ENCODE measurements around the gene MYBPHL.

The MYBPHL gene

GRCh38 chr1:109281680-109282496 is 24.9 kb downstream of the MYBPHL start:
- no peak for DNase-seq (ENCODE audit: low read depth in 2 of 2)

DNA sequence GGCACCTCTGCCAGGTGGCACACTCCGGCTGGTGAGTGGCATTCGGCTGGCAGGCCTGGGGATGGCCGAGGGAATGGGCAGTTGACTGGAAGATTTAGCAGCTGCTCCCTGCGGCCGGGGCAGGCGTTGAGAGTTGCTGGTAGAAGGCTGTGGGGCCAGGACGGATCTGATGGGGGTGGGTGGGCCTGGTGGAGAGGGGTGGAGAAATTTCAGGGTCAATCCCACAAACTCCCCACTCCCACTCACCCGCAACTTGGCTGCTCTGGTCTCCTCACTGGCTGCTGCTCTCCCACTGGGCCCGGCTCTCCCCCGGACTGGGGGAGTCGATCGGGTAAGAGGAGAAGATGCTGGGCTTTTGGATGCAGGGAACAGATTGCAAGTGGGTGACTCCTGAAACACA is 25.9 kb downstream of the MYBPHL start:
- no peak for DNase-seq (ENCODE audit: low read depth in 2 of 2)

DNA sequence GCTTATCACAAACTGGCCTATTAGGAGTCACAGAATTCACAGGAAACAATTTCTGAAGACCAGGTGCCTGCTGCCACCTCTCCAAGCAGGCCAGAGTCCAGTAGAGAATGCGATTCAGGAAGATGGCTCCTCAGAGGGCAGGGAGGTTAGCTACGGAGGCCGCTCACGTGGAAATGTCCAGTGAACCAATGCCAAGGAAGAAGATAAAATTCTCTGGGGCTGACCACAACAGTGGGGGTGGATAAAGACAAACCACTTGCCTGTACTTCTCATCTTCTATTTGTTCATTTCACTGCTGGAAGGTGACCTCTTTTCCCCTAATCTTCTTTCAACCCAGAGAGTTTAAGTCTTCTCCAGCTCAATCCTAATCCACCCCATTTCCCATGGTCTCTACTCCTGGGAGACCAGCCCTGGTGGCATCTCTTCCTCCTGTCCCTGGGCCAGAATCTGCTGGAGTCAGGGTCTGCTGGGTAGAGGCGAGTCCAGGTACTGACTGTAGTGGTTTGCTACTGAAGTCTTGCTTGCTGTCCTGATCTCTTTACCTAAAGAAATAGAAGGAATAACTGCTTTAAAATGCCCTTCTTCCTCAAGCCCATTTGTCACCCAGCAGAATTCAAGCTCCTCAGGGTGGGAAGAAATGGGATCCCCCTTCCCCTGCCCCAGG is 27.1 kb downstream of the MYBPHL start:
- no peak for DNase-seq (ENCODE audit: low read depth in 2 of 2)

GRCh38 chr1:109277434-109278204 is 29.2 kb downstream of the MYBPHL start:
- DNase-seq (ENCODE audit: low read depth in 2 of 2): peak in 1 of 2 donors; percentile 45

DNA sequence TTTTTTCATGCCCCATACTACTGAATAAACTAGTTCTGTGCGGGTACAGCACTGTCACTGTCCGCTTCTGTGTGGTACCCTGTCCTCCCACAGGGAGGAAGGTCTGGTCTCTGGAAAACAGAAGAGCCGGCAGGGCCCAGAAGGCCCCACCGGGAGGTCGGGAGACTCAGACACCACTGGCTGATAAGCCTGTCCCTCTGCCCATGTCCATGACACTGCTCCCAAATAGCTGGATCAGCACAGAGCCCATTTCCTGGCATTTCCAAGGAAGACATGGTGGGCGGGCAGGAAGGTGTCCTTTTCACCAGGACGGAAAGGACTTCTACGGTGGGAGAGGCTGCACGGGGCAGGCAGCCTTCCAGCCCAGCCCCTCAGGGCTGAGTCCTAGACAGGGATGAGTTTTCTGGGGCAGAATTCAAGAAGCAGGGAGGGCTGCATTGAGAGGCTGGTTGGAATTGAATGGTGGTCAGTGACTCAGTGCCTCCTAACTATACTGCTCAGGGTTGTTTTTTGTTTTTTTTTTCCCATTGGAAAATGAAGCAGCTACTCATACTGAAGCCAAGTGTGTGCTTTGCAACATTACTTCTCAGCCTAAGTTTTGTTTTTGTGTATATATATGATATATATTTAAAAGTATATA is 31.0 kb downstream of the MYBPHL start:
- no peak for DNase-seq (ENCODE audit: low read depth in 2 of 2)

GRCh38 chr1:109274533-109275476 is 32.0 kb downstream of the MYBPHL start:
- no peak for DNase-seq (ENCODE audit: low read depth in 2 of 2)

GRCh38 chr1:109273570-109274288 is 33.1 kb downstream of the MYBPHL start:
- no peak for DNase-seq (ENCODE audit: low read depth in 2 of 2)

DNA sequence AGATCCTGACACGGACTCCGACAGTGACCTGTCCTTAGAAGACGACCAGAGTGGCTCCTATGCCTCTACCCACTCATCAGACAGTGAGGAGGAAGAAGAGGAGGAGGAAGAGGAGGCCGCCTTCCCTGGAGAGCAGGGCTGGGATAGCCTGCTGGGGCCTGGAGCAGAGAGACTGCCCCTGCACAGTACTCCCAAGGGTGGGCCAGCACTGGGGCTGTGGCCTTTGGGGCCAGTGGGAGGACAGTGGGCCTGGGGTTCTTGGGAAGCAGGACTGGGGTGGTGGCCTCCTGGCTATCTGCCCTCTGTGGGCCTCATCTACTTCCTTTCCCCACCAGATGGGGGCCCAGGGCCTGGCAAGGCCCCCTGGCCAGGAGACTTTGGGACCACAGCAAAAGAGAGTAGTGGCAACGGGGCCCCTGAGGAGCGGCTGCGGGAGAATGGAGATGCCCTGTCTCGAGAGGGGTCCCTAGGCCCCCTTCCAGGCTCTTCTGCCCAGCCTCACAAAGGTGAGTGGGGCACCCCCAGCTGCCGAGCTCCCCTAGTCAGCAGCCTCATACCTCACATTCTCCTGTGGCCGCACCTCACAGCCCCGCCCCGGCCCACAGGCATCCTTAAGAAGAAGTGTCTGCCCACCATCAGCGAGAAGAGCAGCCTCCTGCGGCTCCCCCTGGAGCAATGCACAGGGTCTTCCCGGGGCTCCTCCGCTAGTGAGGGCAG is 33.8 kb downstream of the MYBPHL start:
- no peak for DNase-seq (ENCODE audit: low read depth in 2 of 2)

DNA sequence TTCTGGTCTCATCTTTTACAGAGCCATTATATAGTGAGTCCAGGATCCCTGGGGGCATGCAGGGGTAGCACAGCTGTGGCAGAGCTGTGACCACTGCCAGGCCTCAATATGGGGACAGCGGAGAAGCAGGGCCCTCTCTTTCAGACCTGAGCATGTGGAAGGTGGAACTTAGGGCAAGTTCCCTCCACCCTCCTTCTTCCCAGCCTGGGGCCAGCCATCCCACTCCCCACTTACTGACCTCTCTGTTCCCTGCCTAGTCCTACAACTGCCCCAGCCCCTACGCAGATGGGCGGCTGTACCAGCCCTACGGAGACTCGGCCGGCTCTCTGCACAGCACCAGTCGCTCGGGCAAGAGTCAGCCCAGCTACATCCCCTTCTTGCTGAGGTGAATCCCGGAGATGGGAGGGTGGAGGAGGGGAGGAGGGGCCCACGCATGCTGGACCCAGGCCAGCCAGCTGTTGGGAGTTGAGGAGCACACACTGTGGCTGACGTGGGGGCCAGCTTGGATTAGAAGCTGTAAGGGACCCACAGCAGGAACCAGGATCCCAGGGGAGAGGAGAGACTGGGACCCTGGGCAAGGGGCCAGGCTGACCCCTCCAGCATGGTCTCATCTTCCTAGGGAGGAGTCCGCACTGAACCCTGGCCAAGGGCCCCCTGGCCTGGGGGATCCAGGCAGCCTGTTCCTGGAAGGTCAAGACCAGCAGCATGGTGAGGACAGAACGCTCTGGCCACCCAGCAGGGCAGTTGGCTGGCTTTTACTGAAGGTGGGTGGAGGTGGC is 34.6 kb downstream of the MYBPHL start:
- DNase-seq (ENCODE audit: low read depth in 2 of 2): no peak

GRCh38 chr1:109271458-109271857 is 35.4 kb downstream of the MYBPHL start:
- no peak for DNase-seq (ENCODE audit: low read depth in 2 of 2)

DNA sequence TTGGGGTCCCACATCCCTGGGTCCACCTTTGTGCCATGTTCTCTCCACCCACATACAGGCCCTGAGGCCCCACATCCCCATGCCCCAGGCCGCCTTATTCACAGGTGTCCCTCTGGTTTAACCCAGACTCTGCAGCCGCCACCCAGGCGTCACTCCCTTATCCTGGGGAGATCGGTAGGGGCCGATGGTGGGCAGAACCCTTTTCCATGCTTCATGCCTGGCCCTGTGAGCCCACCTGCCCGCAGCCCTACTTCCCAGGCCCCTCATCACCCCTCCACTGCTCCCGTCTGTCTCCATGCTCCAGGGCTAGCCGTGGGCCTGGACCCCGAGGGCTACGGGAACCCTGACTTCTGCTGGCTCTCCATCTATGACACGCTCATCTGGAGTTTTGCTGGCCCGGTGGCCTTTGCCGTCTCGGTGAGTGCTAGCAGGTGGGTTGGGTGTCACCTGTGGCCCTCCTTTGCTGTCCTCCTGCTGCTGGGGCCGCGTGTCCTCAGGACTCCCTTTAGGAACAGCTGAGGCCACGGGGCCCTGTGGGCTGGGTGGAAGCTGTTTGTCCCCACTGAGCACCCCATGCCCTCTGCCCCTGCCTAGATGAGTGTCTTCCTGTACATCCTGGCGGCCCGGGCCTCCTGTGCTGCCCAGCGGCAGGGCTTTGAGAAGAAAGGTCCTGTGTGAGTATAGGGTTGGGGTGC is 36.0 kb downstream of the MYBPHL start:
- DNase-seq (ENCODE audit: low read depth in 2 of 2): no peak

DNA sequence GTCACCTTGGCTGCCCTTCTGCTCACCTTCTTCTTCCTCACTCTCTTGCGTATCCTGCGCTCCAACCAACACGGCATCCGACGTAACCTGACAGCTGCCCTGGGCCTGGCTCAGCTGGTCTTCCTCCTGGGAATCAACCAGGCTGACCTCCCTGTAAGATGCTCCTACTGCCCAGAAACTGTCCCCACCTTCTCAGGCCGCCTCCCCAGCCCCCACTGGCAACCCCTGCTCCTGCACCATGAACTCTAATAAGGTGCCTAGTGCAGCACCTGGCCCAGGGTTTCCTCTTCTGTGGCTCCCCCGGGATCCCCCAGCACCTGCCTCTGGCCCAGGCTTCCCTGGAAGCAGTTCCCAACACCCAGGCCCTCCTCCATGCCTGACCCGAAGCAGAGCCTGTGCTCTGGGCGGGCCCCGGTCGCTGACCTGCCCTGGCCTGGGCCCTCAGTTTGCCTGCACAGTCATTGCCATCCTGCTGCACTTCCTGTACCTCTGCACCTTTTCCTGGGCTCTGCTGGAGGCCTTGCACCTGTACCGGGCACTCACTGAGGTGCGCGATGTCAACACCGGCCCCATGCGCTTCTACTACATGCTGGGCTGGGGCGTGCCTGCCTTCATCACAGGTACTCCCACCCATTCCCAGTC is 36.7 kb downstream of the MYBPHL start:
- DNase-seq (ENCODE audit: low read depth in 2 of 2): no peak

- no peak for DNase-seq (ENCODE audit: low read depth in 2 of 2)
These were observed 37.4 kb downstream of the MYBPHL start for GRCh38 chr1:109269212-109269980.

GRCh38 chr1:109268431-109269211 is 38.2 kb downstream of the MYBPHL start:
- DNase-seq (ENCODE audit: low read depth in 2 of 2): no peak

DNA sequence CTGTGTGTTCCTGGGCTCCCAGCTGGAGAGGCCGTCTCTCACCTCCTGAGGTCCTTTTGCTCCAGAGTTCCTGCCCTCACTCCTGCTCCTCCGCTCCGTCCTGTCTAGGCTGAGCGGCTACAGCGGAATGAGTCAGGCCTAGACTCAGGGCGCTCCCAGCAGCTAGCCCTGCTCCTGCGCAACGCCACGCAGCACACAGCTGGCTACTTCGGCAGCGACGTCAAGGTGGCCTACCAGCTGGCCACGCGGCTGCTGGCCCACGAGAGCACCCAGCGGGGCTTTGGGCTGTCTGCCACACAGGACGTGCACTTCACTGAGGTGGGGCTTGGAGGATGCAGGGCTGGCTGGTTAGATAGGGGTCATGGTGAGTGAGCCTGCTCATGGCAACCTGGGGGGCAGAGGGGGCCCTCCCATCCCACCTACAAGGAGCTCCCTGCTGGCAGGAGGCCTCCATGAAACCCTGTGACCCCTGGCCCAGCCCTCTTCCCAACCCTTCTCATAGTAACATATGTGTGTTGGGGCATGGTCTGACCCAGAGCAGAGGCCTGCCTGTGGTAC is 39.0 kb downstream of the MYBPHL start:
- no peak for DNase-seq (ENCODE audit: low read depth in 2 of 2)

DNA sequence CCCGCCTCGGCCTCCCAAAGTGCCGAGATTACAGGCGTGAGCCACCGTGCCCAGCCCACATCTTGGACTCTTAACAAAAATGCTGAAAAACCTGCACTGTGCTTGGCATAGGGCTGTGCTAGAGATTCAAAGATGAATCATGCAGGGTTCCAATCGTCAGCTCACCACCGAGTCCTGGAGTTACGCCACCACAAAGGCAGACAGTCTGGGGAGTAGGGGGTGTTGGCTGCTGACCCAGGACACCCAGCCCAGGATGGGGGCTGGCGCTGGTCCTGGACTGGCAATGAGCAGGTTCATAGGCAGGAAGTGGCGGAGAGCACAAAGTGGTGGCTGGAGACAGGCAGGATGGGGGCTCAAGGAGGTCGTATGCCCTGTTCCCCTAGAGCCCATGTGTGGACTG is 39.8 kb downstream of the MYBPHL start:
- no peak for DNase-seq (ENCODE audit: low read depth in 2 of 2)

Data from stimulated activated CD4-positive, alpha-beta T cell treated with anti-CD3 and anti-CD28 coated beads, Interleukin-1b, Interleukin-23, amount 100 ng/mL, for 1 hour (primary cell).